ENCODE measurements around the gene MAPK11. TPM values are rescaled to one million over a fixed set of nuclear protein-coding genes. Genes with fewer than 3 reads are reported as not detected.
A peak's percentile ranks its signal among the peaks of the same experiment; 100 is the strongest.

MAPK11 gene
- total and polyA plus RNA-seq, 2 experiments from 2014 or later, result 0.12 to 0.63 TPM

GRCh38 chr22:50285568-50286229, 15.5 kb upstream of the MAPK11 start:
- peaks cover 55% of the 10 kb centered on the region for H3K36me3 ChIP-seq
- H3K4me1 ChIP-seq (ENCODE audit: low read depth), result no peaks in the 10 kb centered on the region
- no peak for TF ChIP-seq CTCF (IDR thresholded peaks at IDR 0.05; ENCODE audit: low read depth, low read length)
- H3K27me3 ChIP-seq, result no peaks in the 10 kb centered on the region
- no peaks in the 10 kb centered on the region for H3K9me3 ChIP-seq (ENCODE audit: low read depth)
- H3K4me3 ChIP-seq, result no peak overlapping the region
- H3K27ac ChIP-seq, result no peak overlapping the region
- no peak for DNase-seq (ENCODE audit: low read depth in 1 of 2, low spot score in 1 of 2)

- Histone ChIP-seq H3K4me3 (no peak overlapping the region), H3K9me3 (ENCODE audit: low read depth) (no peaks in the 10 kb centered on the region), H3K36me3 (peaks cover 60% of the 10 kb centered on the region), H3K27me3 (no peaks in the 10 kb centered on the region), H3K27ac (no peak overlapping the region), H3K4me1 (ENCODE audit: low read depth) (no peaks in the 10 kb centered on the region)
- TF ChIP-seq CTCF (IDR thresholded peaks at IDR 0.05; ENCODE audit: low read depth, low read length), result no peak
- no peak for DNase-seq (ENCODE audit: low read depth in 1 of 2, low spot score in 1 of 2)
Observed at GRCh38 chr22:50284479-50284878, 14.3 kb upstream of the MAPK11 start.

- no peak for DNase-seq (ENCODE audit: low read depth in 1 of 2, low spot score in 1 of 2)
- Histone ChIP-seq H3K27me3 (no peaks in the 10 kb centered on the region), H3K9me3 (ENCODE audit: low read depth) (no peaks in the 10 kb centered on the region), H3K4me3 (no peak overlapping the region), H3K27ac (no peak overlapping the region), H3K4me1 (ENCODE audit: low read depth) (no peaks in the 10 kb centered on the region), H3K36me3 (peaks cover 57% of the 10 kb centered on the region)
- no peak for TF ChIP-seq CTCF (IDR thresholded peaks at IDR 0.05; ENCODE audit: low read depth, low read length)
Observed at GRCh38 chr22:50283821-50284220, 13.6 kb upstream of the MAPK11 start.

GRCh38 chr22:50282361-50283155, 12.4 kb upstream of the MAPK11 start:
- no peak for TF ChIP-seq CTCF (IDR thresholded peaks at IDR 0.05; ENCODE audit: low read depth, low read length)
- Histone ChIP-seq H3K4me3 (no peak overlapping the region), H3K4me1 (ENCODE audit: low read depth) (no peaks in the 10 kb centered on the region), H3K9me3 (ENCODE audit: low read depth) (no peaks in the 10 kb centered on the region), H3K27ac (no peak overlapping the region), H3K27me3 (no peaks in the 10 kb centered on the region), H3K36me3 (peaks cover 59% of the 10 kb centered on the region)
- DNase-seq (ENCODE audit: low read depth in 1 of 2, low spot score in 1 of 2), result peak in 1 of 2 donors; percentile 58

GRCh38 chr22:50281957-50282356, 11.8 kb upstream of the MAPK11 start:
- no peak overlapping the region for H3K27ac ChIP-seq
- no peak overlapping the region for H3K4me3 ChIP-seq
- no peaks in the 10 kb centered on the region for H3K27me3 ChIP-seq
- no peaks in the 10 kb centered on the region for H3K4me1 ChIP-seq (ENCODE audit: low read depth)
- H3K9me3 ChIP-seq (ENCODE audit: low read depth), result no peaks in the 10 kb centered on the region
- no peak for TF ChIP-seq CTCF (IDR thresholded peaks at IDR 0.05; ENCODE audit: low read depth, low read length)
- no peak for DNase-seq (ENCODE audit: low read depth in 1 of 2, low spot score in 1 of 2)
- peaks cover 63% of the 10 kb centered on the region for H3K36me3 ChIP-seq

All from cardiac muscle cell (in vitro differentiated cells and primary cell).